Cardiac septum (tissue), 1 donor: ENCODE data around the gene PSMD1. TPM values are rescaled to one million over a fixed set of nuclear protein-coding genes. Genes with fewer than 3 reads are reported as not detected.
"Not testable (repeated sequence)": the region's sequence is repeated elsewhere in the genome, so short reads cannot be mapped to it uniquely, and the experiment has no call there.

Experiments
- DNase-seq: peaks from one replicate; pipeline ENCODE4 v3.0.0-alpha.2; 2020; ENCODE audit warnings: low spot score
- intact Hi-C: fragments of 100-400 bp; cut with DNase I; formaldehyde crosslinking; loops from one replicate; pipeline ENCODE4 v1.14.0; 2022
- total RNA-seq: library from RNA; stranded (reverse); fragmentation: NEBNext Ultra II Directional; extraction: Animal tissue kit (Norgen Biotek cat#: 25700); gene quantifications from one replicate; pipeline ENCODE4 v1.2.1, GENCODE V29; 2021
- donor health status: DM: no; HTN: no; CAD: no.

Gene PSMD1
- total RNA-seq, 1 donor from 2014 or later = 87.0 TPM

GRCh38 chr2:231099918-231100317 lies 43.3 kb downstream of the PSMD1 start:
- intact Hi-C loops = loop anchor here (5.0 kb wide), 1 partner anchor 92 kb away; no protein-coding TSS in a partner anchor
- DNase-seq = no peak

- DNase-seq = not testable (repeated sequence)
Observed at GRCh38 chr2:231100321-231100720, 43.7 kb downstream of the PSMD1 start.

GRCh38 chr2:231100990-231101389 lies 44.3 kb downstream of the PSMD1 start:
- no peak for DNase-seq
- intact Hi-C loops = loop anchor here (5.0 kb wide), 1 partner anchor 91 kb away; no protein-coding TSS in a partner anchor

More at GRCh38 chr2:231100321-231100720, 43.7 kb downstream of the PSMD1 start:
- intact Hi-C loops = loop anchor here (5.0 kb wide), 1 partner anchor 92 kb away; no protein-coding TSS in a partner anchor

- intact Hi-C loops = loop anchor here (5.0 kb wide), 1 partner anchor 90 kb away; no protein-coding TSS in a partner anchor
- DNase-seq = no peak
Observed at GRCh38 chr2:231102772-231103171, 46.1 kb downstream of the PSMD1 start.

- intact Hi-C loops = loop anchor here (5.0 kb wide), 1 partner anchor 88 kb away; no protein-coding TSS in a partner anchor
- DNase-seq = no peak
Observed at GRCh38 chr2:231104115-231104713, 47.5 kb downstream of the PSMD1 start.

- intact Hi-C loops = no loop called here
- DNase-seq = no peak
Observed at GRCh38 chr2:231110551-231110950, 53.9 kb downstream of the PSMD1 start.

GRCh38 chr2:231111987-231112386 lies 55.3 kb downstream of the PSMD1 start:
- DNase-seq = no peak
- intact Hi-C loops = no loop called here

GRCh38 chr2:231113489-231113888 lies 56.8 kb downstream of the PSMD1 start:
- intact Hi-C loops = no loop called here
- no peak for DNase-seq

GRCh38 chr2:231115651-231116050 lies 59.0 kb downstream of the PSMD1 start:
- no peak for DNase-seq
- intact Hi-C loops = loop anchor here (5.0 kb wide), 1 partner anchor 37 kb away; no protein-coding TSS in a partner anchor

GRCh38 chr2:231117148-231117547 lies 60.5 kb downstream of the PSMD1 start:
- no peak for DNase-seq
- intact Hi-C loops = loop anchor here (5.0 kb wide), 1 partner anchor 35 kb away; no protein-coding TSS in a partner anchor

- intact Hi-C loops = loop anchor here (5.0 kb wide), 1 partner anchor 34 kb away; no protein-coding TSS in a partner anchor
- no peak for DNase-seq
Observed at GRCh38 chr2:231117922-231118613, 61.4 kb downstream of the PSMD1 start.

- intact Hi-C loops = loop anchor here (5.0 kb wide), 1 partner anchor 34 kb away; no protein-coding TSS in a partner anchor
- no peak for DNase-seq
Observed at GRCh38 chr2:231118614-231118942, 61.9 kb downstream of the PSMD1 start.

GRCh38 chr2:231123362-231123898 lies 66.8 kb downstream of the PSMD1 start:
- intact Hi-C loops = loop anchor here (5.0 kb wide), 1 partner anchor 64 kb away; no protein-coding TSS in a partner anchor
- no peak for DNase-seq

GRCh38 chr2:231124838-231125568 lies 68.3 kb downstream of the PSMD1 start, which contains the start of gene HTR2B:
TSS of gene HTR2B (minus strand) at chr2:231125042. CDS start at chr2:231123764, 1,278 bp downstream.
- intact Hi-C loops = loop anchor here (5.0 kb wide), 1 partner anchor 62 kb away; no protein-coding TSS in a partner anchor
- DNase-seq = no peak

- no peak for DNase-seq
- intact Hi-C loops = no loop called here
Observed at GRCh38 chr2:231126123-231126522, 69.5 kb downstream of the PSMD1 start.

GRCh38 chr2:231127480-231127879 lies 70.8 kb downstream of the PSMD1 start:
- intact Hi-C loops = no loop called here
- no peak for DNase-seq

- DNase-seq = no peak
- intact Hi-C loops = no loop called here
Observed at GRCh38 chr2:231127936-231128335, 71.3 kb downstream of the PSMD1 start.

GRCh38 chr2:231128541-231128940 lies 71.9 kb downstream of the PSMD1 start:
- intact Hi-C loops = no loop called here
- DNase-seq = no peak

- intact Hi-C loops = no loop called here
- no peak for DNase-seq
Observed at GRCh38 chr2:231129216-231129615, 72.5 kb downstream of the PSMD1 start.
